Heart right ventricle (tissue), 16 donors: ENCODE measurements around the gene STPG1. TPM values are rescaled to one million over a fixed set of nuclear protein-coding genes. Genes with fewer than 3 reads are reported as not detected.

Experiments
- ATAC-seq, 8 donors: fragments of 200-7000 bp; cut with Tn5 transposase; one replicate each; pipeline ENCODE4 v1.9.1; 2020; ENCODE audit warnings: mild to moderate bottlenecking in 8 of 8, moderate library complexity in 8 of 8, moderate number of reproducible peaks in 1 of 8
- DNase-seq, 2 donors: peaks; one replicate each; pipeline ENCODE4 v3.0.0-alpha.2; 2020
- H3K27ac ChIP-seq, 10 donors: fragments of 200-600 bp; sonication (generic) in 2 of 10; one replicate each; pipeline versions ENCODE4 v1.5.0 to v1.8.0; 2020 to 2022; ENCODE audit warnings: mild to moderate bottlenecking in 3 of 10
- H3K27me3 ChIP-seq, 7 donors: fragments of 200-600 bp; one replicate each; pipeline ENCODE4 v1.8.0; 2021 to 2022; ENCODE audit warnings: mild to moderate bottlenecking in 2 of 7
- H3K36me3 ChIP-seq, 9 donors: fragments of 200-600 bp; sonication (generic) in 1 of 9; one replicate each; pipeline versions ENCODE4 v1.5.0 to v1.8.0; 2020 to 2022; ENCODE audit warnings: mild to moderate bottlenecking in 2 of 9
- H3K4me1 ChIP-seq, 9 donors: fragments of 200-600 bp; sonication (generic) in 1 of 9; one replicate each; pipeline versions ENCODE4 v1.5.0 to v1.8.0; 2020 to 2022; ENCODE audit warnings: mild to moderate bottlenecking in 4 of 9
- H3K4me3 ChIP-seq, 10 donors: fragments of 200-600 bp; sonication (generic) in 2 of 10; one replicate each; pipeline versions ENCODE4 v1.5.0 to v1.8.0; 2020 to 2022; ENCODE audit warnings: mild to moderate bottlenecking in 7 of 10, moderate library complexity in 2 of 10
- H3K9me3 ChIP-seq, 11 donors: fragments of 200-600 bp in 10 of 11; sonication (generic) in 2 of 11; one replicate each; pipeline versions ENCODE4 v1.5.0 to v1.8.0; 2013 to 2022; ENCODE audit warnings: mild to moderate bottlenecking in 2 of 11, control low read depth in 1 of 11, moderate library complexity in 1 of 11
- CTCF ChIP-seq, 9 donors: fragments of 200-600 bp; sonication (generic) in 2 of 9; IDR thresholded peaks; one replicate each; pipeline versions ENCODE4 v1.5.0 to v1.8.0; 2021 to 2022; ENCODE audit warnings: antibody characterized with exemption in 9 of 9, mild to moderate bottlenecking in 5 of 9, moderate library complexity in 1 of 9
- WGBS, 2 donors: extraction: QIAGEN DNeasy Blood & Tissue Kit; methylation state at CpG; one replicate each; pipeline ENCODE4 v1.1.7; 2013; ENCODE audit warnings: inconsistent platforms in 1 of 2; 5-methylcytosine and 5-hydroxymethylcytosine counted together
- intact Hi-C, 10 donors: fragments of 100-400 bp; cut with DNase I; formaldehyde crosslinking; loops; one replicate each; pipeline versions ENCODE4 v1.11.1 to v1.14.2; 2022
- polyA plus RNA-seq, 2 donors: library from polyadenylated mRNA; stranded (reverse); fragments of 200-250 nt; gene quantifications; one replicate each; pipeline ENCODE4 v1.2.3, GENCODE V29; 2013
- total RNA-seq, 10 donors: library from RNA; stranded (reverse); fragmentation: NEBNext Ultra II Directional in 3 of 10; extraction: Animal tissue kit (Norgen Biotek cat#: 25700) in 3 of 10; gene quantifications; one replicate each; pipeline versions ENCODE4 v1.2.1 to v1.2.4, GENCODE V29; 2021 to 2023
- donor health status: Arrhythmogenic right ventricular cardiomyopathy.
- donor health status: ischemic (EF 13 %, LVEDD 7.1; RV severe dilation, severe dysfunction).
- donor health status: healthy with polysubstance abuse.
- donor health status: DM: no; HTN: yes; CAD: no.
- donor health status: DM: no; HTN: no; CAD: no.
- donor health status: ischemic (EF 25% LVEDD 6.9; RV normal size, moderate dysfunction).
- donor health status: ischemic (EF 25% LVEDD 5.7; RV mildly dilated, moderate dysfunction).
- donor health status: healthy.
- donor health status: DM: yes; HTN: yes; CAD: no.
- donor health status: Ischemic cardiomyopathy.
- donor health status: ischemic (EF 35%, LVEDD 5.7; RV mildly dilated, moderate dysfunction).
- donor health status: nonischemic (EF 11% LVEDD 7.7; RV severe dilation, severe dysfunction).
- donor health status: DM: yes; HTN: yes; CAD: no.
- donor health status: PGD.
- donor health status: ischemic (EF 29% LVEDD 5.4; RV normal size, mild dysfunction).
- donor health status: nonischemic (EF 23%, LVEDD 6.1; RV moderate dilation, normal function).

The STPG1 gene
- total and polyA plus RNA-seq, 12 donors, result 2.7 to 6.6 (median 4.5) TPM

GRCh38 chr1:24349891-24350290 lies 63.7 kb downstream of the STPG1 start:
- WGBS, 2 donors, result 94 to 95% methylated on average over 2 of the region's 2 CpGs
- no peak for TF ChIP-seq CTCF (IDR thresholded peaks at IDR 0.05)
- no peaks in the 10 kb centered on the region for H3K4me1 ChIP-seq
- no peak for ATAC-seq
- DNase-seq, result no peak
- H3K4me3 ChIP-seq, result no peak overlapping the region
- intact Hi-C loops, result no loop called here
- H3K27ac ChIP-seq, result no peak overlapping the region
- no peaks in the 10 kb centered on the region for H3K36me3 ChIP-seq
- H3K27me3 ChIP-seq, result no peaks in the 10 kb centered on the region
- no peaks in the 10 kb centered on the region for H3K9me3 ChIP-seq

- Histone ChIP-seq H3K9me3 (no peaks in the 10 kb centered on the region), H3K27ac (no peak overlapping the region), H3K27me3 (peaks cover 0 to 3% (median 0%) of the 10 kb centered on the region in 7 donors), H3K4me1 (no peaks in the 10 kb centered on the region), H3K36me3 (no peaks in the 10 kb centered on the region), H3K4me3 (no peak overlapping the region)
- TF ChIP-seq CTCF (IDR thresholded peaks at IDR 0.05), result no peak
- intact Hi-C loops, result no loop called here
- ATAC-seq (peak in 1 of 8 donors; percentile 60), DNase-seq (no peak)
- WGBS, 2 donors, result 84 to 91% methylated on average over 10 of the region's 10 CpGs
These were observed 65.4 kb downstream of the STPG1 start for GRCh38 chr1:24348196-24348595.

GRCh38 chr1:24347159-24347934 lies 66.2 kb downstream of the STPG1 start:
- intact Hi-C loops, result no loop called here
- WGBS, 2 donors, result 76 to 79% methylated on average over 19 of the region's 19 CpGs

GRCh38 chr1:24345334-24345733 lies 68.2 kb downstream of the STPG1 start:
- ATAC-seq (no peak), DNase-seq (no peak)
- Histone ChIP-seq H3K27ac (no peak overlapping the region), H3K4me1 (no peaks in the 10 kb centered on the region), H3K27me3 (peaks cover 0 to 3% (median 0%) of the 10 kb centered on the region in 7 donors), H3K4me3 (no peak overlapping the region), H3K36me3 (no peaks in the 10 kb centered on the region), H3K9me3 (no peaks in the 10 kb centered on the region)
- 88 to 92% methylated on average over 5 of the region's 5 CpGs for WGBS, 2 donors
- intact Hi-C loops, result no loop called here
- no peak for TF ChIP-seq CTCF (IDR thresholded peaks at IDR 0.05)

More at GRCh38 chr1:24347159-24347934, 66.2 kb downstream of the STPG1 start:
- Histone ChIP-seq H3K27me3 (peaks cover 0 to 3% (median 0%) of the 10 kb centered on the region in 7 donors), H3K4me1 (no peaks in the 10 kb centered on the region), H3K4me3 (no peak overlapping the region), H3K27ac (no peak overlapping the region), H3K36me3 (no peaks in the 10 kb centered on the region), H3K9me3 (no peaks in the 10 kb centered on the region)
- TF ChIP-seq CTCF (IDR thresholded peaks at IDR 0.05), result no peak
- ATAC-seq (no peak), DNase-seq (no peak)
